ENCODE measurements around the gene LHFPL6.
A peak's percentile ranks its signal among the peaks of the same experiment; 100 is the strongest.

Gene LHFPL6

DNA sequence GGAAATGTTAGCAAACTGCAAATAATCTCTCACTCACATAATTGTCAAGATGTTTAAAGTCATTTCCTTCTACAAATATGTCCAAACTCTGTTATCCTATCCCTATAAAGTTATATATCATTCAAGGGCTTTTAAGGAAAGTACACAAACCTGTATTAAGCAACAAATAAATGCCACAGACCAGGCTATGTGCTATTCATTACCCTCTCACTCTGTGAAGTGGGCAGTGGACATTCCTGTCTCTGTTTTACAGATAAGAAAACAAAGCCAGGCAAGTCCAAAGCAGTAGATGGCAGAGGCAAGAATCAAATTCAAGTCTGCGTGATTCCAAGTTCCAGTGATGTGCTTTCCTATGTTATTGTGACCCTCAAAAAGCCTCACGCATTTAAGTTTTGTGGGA is 140.6 kb downstream of the LHFPL6 start:
- DNase-seq (no peak), ATAC-seq (no peak)

DNA sequence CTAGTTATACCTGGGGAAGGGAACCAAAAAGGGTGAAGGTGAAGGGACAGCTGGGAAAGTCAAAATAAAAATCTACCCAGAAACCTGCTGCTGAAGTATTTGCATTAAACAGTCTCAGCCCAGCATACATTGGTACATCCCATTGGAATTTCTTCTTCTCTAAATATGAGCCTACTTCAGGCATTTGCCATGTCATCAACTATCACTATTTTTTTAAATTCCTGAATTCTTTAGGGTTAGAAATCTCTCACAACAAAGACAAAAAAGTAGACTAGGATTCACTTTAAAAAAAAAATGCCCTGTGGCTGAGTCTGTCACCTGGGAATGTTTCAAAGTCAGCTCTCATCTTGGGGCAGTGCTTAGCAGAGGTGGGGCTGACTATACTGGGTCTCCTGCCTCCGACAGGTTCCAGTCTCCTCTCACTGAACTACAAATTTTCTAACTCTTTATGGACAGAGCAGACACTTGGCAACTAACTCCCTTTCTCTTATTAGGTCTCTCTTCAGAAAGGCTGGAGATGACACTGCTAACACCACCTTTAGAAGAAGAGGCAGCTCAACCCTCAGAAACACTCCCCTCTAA is 141.2 kb downstream of the LHFPL6 start:
- ATAC-seq (no peak), DNase-seq (no peak)

DNA sequence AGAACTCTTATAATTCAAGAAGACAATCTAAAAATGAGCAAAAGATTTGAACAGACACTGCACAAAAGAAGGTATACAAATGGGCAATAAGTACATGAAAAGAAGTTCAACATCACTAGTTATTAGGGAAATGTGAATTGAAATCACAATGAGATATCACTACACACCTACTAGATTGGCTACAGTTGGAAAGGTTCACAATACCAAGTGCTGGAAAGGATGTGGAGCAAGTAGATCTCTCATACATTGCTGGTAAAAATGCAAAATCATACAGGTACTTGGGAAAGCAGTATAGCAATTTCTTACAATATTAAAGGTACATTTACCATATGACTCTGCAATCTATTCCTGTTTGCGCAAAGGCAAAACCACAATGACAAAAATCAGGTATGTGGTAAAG is 145.7 kb downstream of the LHFPL6 start:
- no peak for ATAC-seq
- no peak for DNase-seq

DNA sequence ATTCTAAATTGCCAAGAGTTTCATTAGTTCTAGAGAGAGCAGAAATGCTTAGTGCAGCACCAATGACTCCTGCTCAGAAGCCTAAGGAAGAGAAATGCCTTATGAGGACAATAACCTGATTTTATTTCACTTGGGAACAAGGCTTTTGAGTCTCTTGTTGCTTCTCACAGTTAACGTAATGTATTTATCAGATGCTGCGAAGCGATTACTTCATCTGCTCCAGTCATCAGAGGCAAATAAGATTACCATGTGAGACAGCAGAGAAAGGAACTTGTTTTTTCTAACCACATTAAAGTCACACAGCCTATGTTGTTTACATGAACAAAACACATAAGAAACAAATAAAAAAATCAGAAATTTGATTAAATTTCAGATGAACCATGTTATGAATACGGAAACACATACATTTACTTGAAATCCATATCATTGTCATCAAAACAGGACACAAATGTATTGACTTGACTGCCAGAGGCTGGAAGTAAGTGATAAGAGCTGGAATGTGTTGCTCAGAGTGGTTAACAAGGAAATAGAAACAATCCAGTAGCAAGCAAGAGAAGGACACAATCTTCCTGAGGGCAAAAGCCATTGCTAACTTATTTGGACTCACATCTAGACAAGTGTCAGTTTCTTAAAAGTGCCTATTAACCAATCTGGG is 147.3 kb downstream of the LHFPL6 start:
- DNase-seq = no peak
- no peak for ATAC-seq

DNA sequence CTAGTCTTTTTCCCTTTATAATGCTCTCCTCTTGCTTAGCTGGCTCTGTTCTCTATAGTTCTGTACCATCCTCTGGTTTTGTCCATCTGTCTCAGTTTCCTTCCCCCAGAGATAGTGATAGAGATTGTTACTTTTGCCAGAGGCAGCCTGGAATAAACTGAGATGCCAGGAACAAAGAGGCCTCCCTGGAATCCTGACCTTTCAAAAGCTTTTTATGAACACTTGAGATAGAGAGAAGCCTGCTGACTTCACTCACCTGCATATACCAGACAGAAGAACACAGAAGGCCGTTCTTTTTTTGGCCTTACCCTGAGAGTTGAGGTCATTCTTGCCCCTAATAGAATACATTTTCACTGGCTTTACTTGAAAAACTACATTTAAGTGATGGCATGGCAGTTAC is 150.2 kb downstream of the LHFPL6 start:
- DNase-seq = no peak
- ATAC-seq = no peak

DNA sequence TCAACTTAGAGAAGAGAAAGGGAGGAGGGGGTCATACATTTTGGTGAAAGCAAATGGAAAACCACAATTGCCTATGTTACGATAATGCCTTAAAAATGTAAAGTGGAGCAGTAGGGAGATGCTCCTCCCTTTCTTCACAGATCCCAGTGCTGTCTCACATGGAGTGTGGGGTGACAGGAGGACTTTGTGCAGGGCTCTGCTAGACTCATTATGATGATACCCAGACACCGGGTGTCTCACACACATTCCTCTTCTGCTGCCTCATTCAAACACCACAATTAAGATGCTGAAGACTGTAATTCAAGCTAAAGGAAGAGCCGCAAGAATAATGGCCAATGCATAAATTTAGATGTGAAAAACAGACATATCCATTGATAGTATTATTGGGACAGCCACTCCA is 150.6 kb downstream of the LHFPL6 start:
- DNase-seq (no peak), ATAC-seq (no peak)

DNA sequence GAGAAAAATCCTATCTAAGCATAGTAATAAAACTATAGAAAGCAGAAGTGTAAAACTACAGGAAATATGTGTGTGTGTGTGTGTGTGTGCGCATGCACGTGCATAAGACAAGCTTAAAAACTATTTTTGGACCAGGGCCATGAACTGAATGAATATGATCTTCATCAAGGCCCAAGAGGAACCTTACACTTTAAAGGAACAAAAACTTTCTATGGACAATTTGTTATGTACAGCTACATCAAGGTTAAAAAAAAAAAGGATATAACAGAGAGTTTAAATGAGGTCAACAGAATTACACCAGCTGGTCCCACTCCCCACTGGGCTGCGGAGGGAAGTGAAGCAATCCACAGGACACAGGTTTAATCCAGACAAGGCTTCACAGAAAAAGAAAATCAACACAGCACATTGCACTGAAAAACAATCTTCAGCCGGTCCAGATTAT is 151.1 kb downstream of the LHFPL6 start:
- DNase-seq (no peak), ATAC-seq (no peak)

DNA sequence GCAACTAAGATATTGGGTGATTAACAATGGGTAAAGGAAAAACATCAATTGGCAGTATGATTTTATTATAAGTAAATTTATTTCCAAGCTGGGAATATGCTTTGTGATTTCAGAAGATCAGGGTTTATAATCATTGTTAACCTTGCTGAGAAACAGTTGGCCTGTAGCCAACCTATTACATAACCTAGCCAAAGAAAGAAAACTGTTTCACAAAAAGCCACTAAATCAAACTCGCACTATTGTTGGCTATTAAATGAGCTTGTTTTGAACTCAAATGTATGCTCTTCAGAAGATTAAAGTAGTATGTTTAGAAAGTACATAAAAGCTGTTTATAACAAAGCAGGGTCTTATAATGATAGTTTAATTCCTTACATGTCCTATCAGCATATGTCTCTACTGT is 151.7 kb downstream of the LHFPL6 start:
- ATAC-seq (no peak), DNase-seq (no peak)

DNA sequence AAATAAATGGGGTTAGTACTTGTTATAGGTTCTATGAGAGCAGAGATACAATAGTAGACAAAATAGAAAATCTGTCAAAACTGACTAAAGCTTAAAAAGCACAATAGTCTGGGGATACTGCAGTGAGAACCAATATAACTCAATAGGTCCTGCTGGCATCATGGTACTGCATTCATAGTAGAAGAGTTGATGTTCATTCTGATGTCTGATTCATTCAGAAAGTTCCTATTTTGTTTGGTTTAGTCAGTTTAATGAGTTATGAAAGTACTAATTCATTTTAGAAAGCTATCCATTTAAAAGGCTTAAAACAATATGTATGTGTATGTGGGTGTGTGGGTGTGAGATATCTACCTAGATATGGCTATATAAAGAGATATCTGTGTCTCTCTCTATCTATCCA is 152.8 kb downstream of the LHFPL6 start:
- ATAC-seq = no peak
- no peak for DNase-seq

DNA sequence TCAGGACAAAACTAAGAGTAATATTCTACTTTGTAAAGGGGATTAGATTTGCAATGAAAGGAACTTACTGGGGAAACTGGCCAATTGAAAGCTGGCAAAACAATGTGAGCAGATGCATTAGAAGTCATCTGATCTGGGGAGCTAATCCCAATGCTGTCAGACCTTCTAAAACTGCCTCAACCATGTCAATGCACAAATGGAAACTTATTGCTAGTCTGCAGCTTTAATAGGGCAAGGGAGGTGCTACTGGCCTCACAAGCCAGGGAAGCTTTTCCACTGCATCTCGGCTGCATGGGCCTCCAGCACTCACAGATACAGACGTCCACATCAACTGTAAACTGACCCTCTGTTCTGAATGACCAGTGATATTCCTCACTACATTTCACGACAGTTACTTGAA is 154.2 kb downstream of the LHFPL6 start:
- ATAC-seq (no peak), DNase-seq (no peak)

DNA sequence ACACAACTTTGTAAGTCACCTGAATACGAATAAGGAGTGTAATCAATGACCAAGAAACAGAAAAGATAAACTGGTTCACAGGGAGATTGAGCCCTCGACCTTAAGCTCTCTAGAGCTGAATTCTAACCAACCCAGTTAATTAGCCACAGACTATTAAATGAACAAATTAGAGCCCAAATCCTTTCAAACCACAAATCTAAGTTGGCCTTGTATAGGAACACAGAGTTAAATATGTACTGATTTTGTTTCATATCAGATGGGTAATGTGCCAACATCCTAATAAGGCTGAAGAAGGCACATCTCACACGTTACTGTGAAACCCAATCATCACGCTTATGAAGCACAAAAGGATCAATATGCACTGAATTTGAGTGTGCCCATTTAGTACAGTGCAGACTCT is 156.1 kb downstream of the LHFPL6 start:
- DNase-seq (no peak), ATAC-seq (no peak)

DNA sequence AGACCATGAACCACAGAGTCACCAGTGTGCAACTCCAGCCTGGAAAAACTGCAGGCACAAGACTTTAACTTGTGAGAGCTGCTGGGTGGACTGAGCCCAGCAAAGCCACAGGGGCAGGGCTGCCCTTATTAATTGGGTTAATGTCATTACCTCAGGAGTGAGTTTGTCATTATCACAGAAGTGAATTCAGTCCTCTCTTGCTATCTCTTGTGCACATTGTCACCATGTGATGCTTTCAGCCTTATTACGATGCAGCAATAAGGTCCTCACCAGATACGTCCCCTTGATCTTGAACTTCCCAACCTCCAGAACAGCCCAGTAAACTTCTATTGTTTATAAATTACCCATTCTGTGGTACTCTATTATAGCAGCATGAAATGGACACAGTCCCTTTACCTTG is 158.1 kb downstream of the LHFPL6 start:
- ATAC-seq = no peak
- no peak for DNase-seq

DNA sequence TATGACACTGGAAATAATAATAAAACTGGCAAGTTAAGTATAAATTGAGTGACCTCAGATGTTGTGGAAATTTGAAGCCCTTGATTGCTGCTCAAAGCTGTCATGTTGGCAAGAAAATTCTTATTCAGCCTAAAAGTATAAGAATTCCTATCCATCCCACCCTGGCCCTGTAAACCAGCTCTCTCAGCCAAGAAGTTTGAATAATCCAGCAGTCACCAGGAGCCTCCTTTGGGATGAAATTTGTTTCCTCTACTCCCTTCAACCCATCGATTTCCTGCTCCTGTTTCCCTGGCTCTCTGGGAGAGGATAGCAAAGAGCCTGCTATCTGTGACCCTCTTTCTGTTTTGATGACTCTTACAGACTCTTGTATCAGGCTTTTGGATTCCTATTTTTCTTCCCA is 169.3 kb downstream of the LHFPL6 start:
- DNase-seq (no peak), ATAC-seq (no peak)

DNA sequence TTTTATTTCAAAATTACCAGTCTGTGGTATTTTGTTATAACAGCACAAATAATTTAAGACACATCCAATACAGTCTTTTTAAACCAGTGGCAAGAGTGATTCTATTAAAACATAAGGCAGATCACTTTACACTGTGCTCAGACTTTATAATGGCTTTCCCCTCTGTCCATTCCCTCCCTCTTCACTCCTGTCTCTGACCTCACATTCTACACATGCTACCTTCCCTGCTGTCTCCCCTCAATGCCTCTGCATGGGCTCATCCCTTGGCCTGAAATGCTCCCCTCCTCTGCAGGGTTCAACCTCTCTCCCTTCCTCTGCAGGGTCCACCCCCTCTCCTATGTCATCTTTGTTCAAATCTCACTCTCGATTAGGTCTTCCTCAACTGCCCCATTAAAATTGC is 170.8 kb downstream of the LHFPL6 start:
- no peak for DNase-seq
- no peak for ATAC-seq

DNA sequence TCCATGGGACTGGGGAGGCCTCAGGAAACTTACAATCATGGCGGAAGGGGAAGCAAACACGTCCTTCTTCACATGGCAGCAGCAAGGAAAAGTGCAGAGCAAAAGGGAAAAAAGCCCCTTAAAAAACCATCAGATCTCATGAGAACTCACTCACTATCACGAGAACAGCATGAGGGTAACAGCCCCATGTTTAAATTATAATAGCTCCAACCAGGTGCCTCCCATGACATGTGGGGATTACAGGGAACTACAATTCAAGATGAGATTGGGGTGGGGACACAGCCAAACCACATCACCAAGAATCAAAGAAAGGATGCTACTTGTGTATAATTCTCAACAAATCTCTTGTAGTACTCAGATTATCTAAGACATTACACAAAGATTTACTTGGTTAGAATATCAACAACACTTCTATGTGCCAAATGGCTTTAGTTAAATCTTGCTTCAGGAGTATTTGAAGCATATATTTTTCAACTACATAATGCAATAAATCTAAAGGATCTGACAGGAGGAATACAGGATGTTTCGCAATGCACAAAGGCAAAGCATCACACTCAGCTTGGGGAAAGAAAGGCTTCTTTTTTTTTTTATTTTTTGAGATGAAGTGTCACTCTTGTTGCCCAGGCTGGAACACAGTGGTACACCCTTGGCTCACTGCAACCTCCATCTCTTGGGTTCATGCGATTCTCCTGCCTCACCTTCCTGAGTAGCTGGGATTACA is 180.0 kb downstream of the LHFPL6 start:
- ATAC-seq (no peak), DNase-seq (no peak)

DNA sequence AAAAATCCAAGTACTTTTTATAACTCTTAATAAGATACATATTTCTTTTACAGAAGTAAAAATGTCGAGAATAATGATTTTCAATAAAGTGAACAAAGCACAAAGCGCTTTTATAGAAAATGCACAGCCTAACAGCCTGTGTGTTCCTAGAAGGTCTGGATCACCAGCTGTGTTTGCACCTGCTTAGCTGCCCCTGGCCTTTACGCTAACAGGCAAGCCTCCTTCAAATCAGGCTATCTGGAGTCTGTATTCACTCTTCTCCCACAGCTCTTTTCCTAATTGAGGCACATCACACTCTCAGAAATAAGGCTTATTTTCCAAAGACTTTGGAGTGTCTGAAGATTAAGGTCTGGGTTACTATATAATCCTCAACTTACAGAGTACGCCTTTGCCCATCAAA is 183.1 kb downstream of the LHFPL6 start:
- DNase-seq (no peak), ATAC-seq (no peak)

DNA sequence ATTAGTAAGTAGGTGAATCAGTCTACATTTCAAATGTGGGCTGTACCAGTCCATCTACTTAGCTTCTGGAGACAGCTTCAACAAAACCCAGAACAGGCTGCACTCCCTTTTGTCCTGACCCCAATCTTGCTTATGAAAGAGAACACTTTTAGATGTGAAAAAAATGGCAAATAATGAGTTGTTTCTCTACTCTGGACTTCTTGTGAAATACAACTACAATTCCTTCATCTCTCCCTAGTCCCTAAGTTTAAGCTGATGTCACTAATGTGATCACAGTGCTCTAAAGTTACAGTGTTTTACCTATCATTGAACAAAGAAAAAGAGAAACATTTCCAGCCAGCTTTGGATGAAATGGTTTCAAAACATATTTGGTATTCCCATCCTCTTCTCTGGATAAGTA is 183.9 kb downstream of the LHFPL6 start:
- ATAC-seq = no peak
- no peak for DNase-seq

DNA sequence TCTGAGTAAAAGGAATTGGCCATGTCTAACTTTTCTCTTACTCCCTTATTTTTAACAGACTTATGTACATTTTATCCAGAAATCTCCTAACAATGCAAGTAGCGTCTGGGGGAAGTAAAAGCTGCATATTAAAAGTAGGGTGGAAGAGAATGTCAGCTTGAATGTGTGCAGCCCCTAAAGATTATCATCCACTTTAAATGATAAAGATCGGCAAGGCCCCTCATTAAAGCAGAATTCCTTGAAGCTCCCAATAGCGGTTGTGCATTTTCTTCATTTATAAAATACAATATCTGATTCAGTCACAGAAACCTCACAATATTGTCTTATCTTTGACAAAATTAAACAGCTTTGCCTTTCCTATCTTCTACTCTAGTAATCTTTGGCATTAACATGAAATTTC is 184.6 kb downstream of the LHFPL6 start:
- DNase-seq = no peak
- ATAC-seq = no peak

DNA sequence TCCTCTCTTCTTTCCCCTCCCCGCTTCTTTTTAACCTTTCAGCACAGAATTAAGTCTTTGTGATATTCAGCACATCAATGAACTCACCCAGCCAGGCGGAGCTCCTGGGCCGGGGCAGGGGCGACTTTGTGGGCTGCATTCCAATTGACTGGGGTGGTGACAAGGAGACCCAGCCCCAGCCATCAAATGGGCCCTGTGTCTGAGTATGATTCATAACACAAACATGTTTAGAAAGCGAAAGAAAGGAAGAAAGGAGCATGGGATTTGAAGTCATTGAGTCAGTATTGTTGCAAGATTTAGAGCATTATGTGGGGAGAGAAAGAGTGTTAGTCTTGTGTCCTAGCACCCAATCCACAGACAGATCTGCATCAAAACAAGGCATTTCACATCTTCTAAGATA is 185.3 kb downstream of the LHFPL6 start:
- no peak for ATAC-seq

DNA sequence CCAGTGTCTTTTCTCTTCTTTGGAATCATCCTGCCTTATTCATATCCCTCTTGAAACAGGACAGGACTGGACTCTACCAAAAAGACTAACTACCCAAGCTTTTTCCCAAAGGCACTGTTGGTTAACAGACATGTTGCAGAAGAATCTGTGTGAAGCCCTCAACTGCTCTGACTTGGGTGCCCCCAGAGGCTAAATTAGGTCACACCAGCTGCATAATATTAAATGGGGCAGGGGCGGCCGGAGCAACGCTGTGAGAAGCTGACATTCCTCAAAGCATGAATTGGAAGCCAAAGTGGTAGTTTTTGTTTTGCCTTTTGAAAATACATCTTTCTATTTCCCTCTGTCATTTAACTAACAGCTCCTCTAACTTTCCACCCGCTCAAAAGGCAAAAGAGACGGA is 185.9 kb downstream of the LHFPL6 start:
- DNase-seq (no peak), ATAC-seq (no peak)

More for the DNA sequence above, 185.3 kb downstream of the LHFPL6 start:
- DNase-seq = no peak

DNA sequence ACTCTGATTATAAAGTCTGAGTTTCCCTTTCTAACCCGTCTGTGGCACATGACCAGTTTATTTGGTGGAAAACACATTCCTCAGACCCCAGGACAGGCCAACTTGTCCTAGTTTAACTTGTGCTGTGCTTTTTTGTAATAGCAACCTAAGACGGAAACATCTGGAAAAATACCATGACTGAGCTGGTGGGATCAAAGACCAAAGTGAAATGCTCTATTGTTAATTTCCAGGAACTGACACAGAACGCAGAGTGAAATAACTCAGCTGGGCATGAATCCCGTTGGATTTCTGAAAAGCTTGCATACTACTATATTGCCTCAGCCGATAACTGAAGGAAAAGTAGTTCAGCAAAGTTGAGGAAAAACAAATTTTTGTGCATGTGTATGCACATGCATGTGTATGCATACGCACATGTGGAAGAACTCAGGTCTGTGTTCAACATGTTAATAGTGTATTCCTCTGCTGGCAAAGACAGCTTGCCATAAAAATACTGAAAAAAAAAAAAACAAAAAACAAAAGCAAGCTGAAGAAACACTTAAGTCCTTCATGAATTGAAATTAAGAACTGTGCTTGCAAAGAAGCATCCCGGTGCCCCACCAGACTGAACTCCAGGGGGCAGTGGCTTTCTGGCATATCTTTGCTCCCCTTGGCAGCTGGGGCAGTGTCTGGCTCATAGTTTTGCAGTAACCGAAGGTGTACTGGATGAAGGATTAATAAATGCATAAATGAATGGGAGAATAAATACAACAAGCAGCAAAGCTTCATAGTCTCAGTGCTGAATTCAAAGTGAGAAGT is 187.8 kb downstream of the LHFPL6 start:
- DNase-seq = peak; percentile 11
- no peak for ATAC-seq

DNA sequence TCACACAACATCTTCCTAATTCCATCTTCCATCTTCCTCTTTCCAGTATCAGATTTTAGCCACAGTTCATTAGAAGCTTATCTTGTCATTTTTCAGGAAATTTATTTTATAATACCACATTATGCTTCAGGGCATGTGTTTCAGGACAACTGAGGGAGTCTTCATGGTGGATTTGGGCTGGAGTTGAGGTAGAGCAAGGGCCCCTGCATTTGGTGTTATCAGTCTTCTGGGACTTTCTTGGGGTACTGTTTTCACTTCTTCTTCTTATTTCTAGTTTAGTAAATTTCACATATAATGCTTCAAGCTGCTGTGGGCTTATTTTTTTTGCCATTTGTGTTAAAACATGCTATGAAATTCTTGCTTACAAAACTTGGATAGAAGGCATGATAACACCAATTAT is 188.7 kb downstream of the LHFPL6 start:
- DNase-seq = no peak
- ATAC-seq = no peak

DNA sequence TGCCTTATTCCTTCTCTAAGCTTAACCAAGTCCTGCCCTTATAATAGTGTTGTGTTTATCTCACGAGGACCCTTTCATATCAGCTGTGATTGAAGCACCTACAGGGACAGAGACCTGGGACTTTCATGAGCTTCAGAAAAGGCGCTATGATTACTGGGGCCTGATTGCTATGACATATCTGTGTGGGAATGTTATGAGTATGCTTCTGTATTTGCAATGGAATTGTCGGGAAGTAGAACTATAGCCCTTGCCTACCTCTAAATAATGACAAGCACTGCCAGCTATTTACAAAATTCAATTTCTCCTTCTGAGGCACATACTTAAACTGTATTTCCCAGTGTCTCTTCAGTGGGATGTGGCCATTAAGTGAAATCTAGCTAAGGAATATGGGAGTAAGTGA is 191.5 kb downstream of the LHFPL6 start:
- no peak for DNase-seq
- ATAC-seq = no peak

Measured in stimulated activated naive CD8-positive, alpha-beta T cell treated with anti-CD3 and anti-CD28 coated beads, Interleukin-15, Interleukin-2, amounts not matched to agents 100 U/mL and 50 U/mL, for 24 hours (primary cell).